Sigmoid colon (tissue), 4 donors: Measurements from ENCODE around the gene PLXNA1.

ENCODE experiments used
- EP300 ChIP-seq, 4 donors: sonication (generic); formaldehyde crosslinking; IDR thresholded peaks; one replicate each; pipeline ENCODE4 v1.6.1; 2017; ENCODE audit warnings: antibody characterized with exemption in 4 of 4
- POLR2A ChIP-seq, 2 donors: fragments of 450-650 bp; IDR thresholded peaks; one replicate each; pipeline ENCODE4 v1.6.1; 2016; ENCODE audit warnings: antibody characterized with exemption in 2 of 2, mild to moderate bottlenecking in 2 of 2, moderate library complexity in 2 of 2
- POLR2AphosphoS5 ChIP-seq, 4 donors: sonication (generic); formaldehyde crosslinking; IDR thresholded peaks; one replicate each; pipeline ENCODE4 v1.6.1; 2017; ENCODE audit warnings: antibody characterized with exemption in 4 of 4
- TF ChIP-seq, protein P1 (sequence below), 4 experiments: fragments of 450-650 bp in 3 of 4; fragments of 200-600 bp in 1 of 4; IDR thresholded peaks; one replicate each; pipeline ENCODE4 v1.5.1; 2016 to 2019; ENCODE audit warnings: antibody characterized with exemption in 4 of 4, mild to moderate bottlenecking in 3 of 4, moderate library complexity in 2 of 4

DNA sequence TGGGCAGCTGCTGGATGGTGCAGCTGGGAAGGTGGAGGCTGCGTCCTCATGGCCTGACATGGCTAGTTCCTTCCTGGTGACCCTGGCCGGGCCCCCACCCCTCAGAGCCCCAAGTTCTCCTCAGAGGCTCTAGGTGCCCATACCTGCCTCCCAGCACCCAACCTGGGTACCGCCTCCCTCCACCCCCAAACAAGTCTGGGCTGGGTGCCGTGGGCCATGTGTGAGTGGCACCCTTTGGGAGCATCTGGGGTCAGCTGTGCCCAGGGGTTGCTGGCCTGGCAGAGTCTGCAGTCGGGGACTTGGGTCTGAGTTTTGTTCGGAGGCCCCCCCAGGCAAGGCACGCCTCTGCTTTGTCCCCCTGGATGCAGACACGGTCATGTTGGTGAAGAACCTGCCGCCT lies 10.5 kb downstream of the PLXNA1 start:
- TF ChIP-seq, protein P1, sequence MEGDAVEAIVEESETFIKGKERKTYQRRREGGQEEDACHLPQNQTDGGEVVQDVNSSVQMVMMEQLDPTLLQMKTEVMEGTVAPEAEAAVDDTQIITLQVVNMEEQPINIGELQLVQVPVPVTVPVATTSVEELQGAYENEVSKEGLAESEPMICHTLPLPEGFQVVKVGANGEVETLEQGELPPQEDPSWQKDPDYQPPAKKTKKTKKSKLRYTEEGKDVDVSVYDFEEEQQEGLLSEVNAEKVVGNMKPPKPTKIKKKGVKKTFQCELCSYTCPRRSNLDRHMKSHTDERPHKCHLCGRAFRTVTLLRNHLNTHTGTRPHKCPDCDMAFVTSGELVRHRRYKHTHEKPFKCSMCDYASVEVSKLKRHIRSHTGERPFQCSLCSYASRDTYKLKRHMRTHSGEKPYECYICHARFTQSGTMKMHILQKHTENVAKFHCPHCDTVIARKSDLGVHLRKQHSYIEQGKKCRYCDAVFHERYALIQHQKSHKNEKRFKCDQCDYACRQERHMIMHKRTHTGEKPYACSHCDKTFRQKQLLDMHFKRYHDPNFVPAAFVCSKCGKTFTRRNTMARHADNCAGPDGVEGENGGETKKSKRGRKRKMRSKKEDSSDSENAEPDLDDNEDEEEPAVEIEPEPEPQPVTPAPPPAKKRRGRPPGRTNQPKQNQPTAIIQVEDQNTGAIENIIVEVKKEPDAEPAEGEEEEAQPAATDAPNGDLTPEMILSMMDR (IDR thresholded peaks at IDR 0.05): no peak
- TF ChIP-seq POLR2AphosphoS5 (IDR thresholded peaks at IDR 0.05) (no peak), POLR2A (IDR thresholded peaks at IDR 0.05) (no peak), EP300 (IDR thresholded peaks at IDR 0.05) (no peak)
